HepG2 (cell line): ENCODE data around the gene TECTB. TPM values are rescaled to one million over a fixed set of nuclear protein-coding genes. Genes with fewer than 3 reads are reported as not detected.

Source experiments
- ATAC-seq: fragments of 200-7000 bp; cut with Tn5 transposase; 3 replicates; pipeline ENCODE4 v1.9.1; 2020; ENCODE audit warnings: mild to moderate bottlenecking, moderate library complexity
- BruUV-seq: library from RNA; stranded (reverse); fragments of 400-500 nt; replicated peaks from 2 replicates; lab custom pipeline; 2021; lab: Mats Ljungman, UMichigan
- CTCF ChIA-PET: fragments of 300-600 bp; formaldehyde crosslinking; extraction: SDS; loops from one replicate; lab custom pipeline; 2021; ENCODE audit warnings: low total read pairs, inconsistent platforms, low intra/inter-chr PET ratio; lab: Yijun Ruan, JAX
- POLR2A ChIA-PET: fragments of 350-600 bp; sonication (Branson Sonifier 250); formaldehyde crosslinking; loops from one replicate; lab custom pipeline; 2020; ENCODE audit warnings: antibody characterized with exemption, inconsistent platforms; lab: Yijun Ruan, JAX
- DNase-seq: peaks from one replicate; pipeline ENCODE4 v3.0.0-alpha.2; 2015; ENCODE audit warnings: low spot score
- FAIRE-seq: peaks from 3 replicates; lab custom pipeline; 2011; peaks lifted over from hg19 to GRCh38; lab: Jason Lieb, UNC
- H2AFZ ChIP-seq: one replicate; pipeline ENCODE4 v1.6.1; 2011; ENCODE audit warnings: low read length, inconsistent platforms
- H3K27ac ChIP-seq: fragments of 300-600 bp; 3 replicates; pipeline ENCODE4 v1.8.0; 2011; ENCODE audit warnings: mixed run types, mild to moderate bottlenecking, mixed read lengths, low read length, inconsistent platforms; ENCODE audit not compliant: insufficient read depth; ENCODE audit errors: extremely low read length
- H3K27me3 ChIP-seq, 2 experiments: fragments of 200-600 bp in 1 of 2; 2 replicates in 1 of 2; 3 replicates in 1 of 2; pipeline versions ENCODE4 v1.6.0 to v1.8.0; 2011; ENCODE audit warnings: low read length in 2 of 2, mild to moderate bottlenecking in 2 of 2, moderate library complexity in 2 of 2, inconsistent platforms in 1 of 2; ENCODE audit not compliant: insufficient read depth in 2 of 2, control insufficient read depth in 1 of 2
- H3K36me3 ChIP-seq, 2 experiments: fragments of 200-600 bp in 1 of 2; replicated peaks in 1 of 2; 2 replicates in 1 of 2; 3 replicates in 1 of 2; pipeline versions ENCODE4 v1.5.1 to v1.8.0; 2011; ENCODE audit warnings: low read length in 2 of 2, inconsistent platforms in 1 of 2; ENCODE audit not compliant: insufficient read depth in 2 of 2, control insufficient read depth in 1 of 2
- H3K4me1 ChIP-seq: 2 replicates; pipeline ENCODE4 v1.5.1; 2012; ENCODE audit warnings: low read length, inconsistent platforms; ENCODE audit not compliant: insufficient read depth
- H3K4me2 ChIP-seq: 2 replicates; pipeline ENCODE4 v1.6.0; 2011; ENCODE audit warnings: low read depth, low read length, inconsistent platforms
- H3K4me3 ChIP-seq, 3 experiments: fragments of 200-600 bp in 1 of 3; sonication (generic), shearing (Covaris generic) in 1 of 3; replicated peaks in 1 of 3; 2 replicates each; pipeline ENCODE4 v1.5.1; 2011 to 2016; ENCODE audit warnings: low read length in 3 of 3, inconsistent platforms in 2 of 3, low read depth in 2 of 3, mild to moderate bottlenecking in 2 of 3, control low read depth in 1 of 3, mixed read lengths in 1 of 3; ENCODE audit not compliant: insufficient read depth in 1 of 3
- H3K79me2 ChIP-seq: one replicate; pipeline ENCODE4 v1.6.1; 2011; ENCODE audit warnings: low read length, inconsistent platforms; ENCODE audit not compliant: insufficient read depth
- H3K9ac ChIP-seq: 2 replicates; pipeline ENCODE4 v1.6.0; 2011; ENCODE audit warnings: mild to moderate bottlenecking, low read depth, low read length, inconsistent platforms; ENCODE audit not compliant: insufficient read depth
- H3K9me3 ChIP-seq: 2 replicates; pipeline ENCODE4 v1.5.1; 2012; ENCODE audit warnings: mild to moderate bottlenecking, low read length
- H4K20me1 ChIP-seq: 2 replicates; pipeline ENCODE4 v1.6.0; 2011; ENCODE audit warnings: inconsistent platforms, mild to moderate bottlenecking, low read length, moderate library complexity; ENCODE audit not compliant: insufficient read depth
- CBFB ChIP-seq: sonication (generic); formaldehyde crosslinking; IDR thresholded peaks from 2 replicates; pipeline ENCODE4 v1.4.0; 2020; ENCODE audit warnings: missing genetic modification reagents
- DMAP1 ChIP-seq: IDR thresholded peaks from 2 replicates; pipeline ENCODE4 v1.6.1; 2016
- EP300 ChIP-seq, 3 experiments: sonication (generic) in 1 of 3; formaldehyde crosslinking in 1 of 3; IDR thresholded peaks; 2 replicates each; pipeline versions ENCODE4 v1.5.1 to v1.6.1; 2011 to 2020; ENCODE audit warnings: low read depth in 2 of 3, low read length in 2 of 3, borderline replicate concordance in 1 of 3, improper control_type of control experiment in 1 of 3, mild to moderate bottlenecking in 1 of 3, missing genetic modification reagents in 1 of 3, moderate library complexity in 1 of 3
- KAT8 ChIP-seq: IDR thresholded peaks from 2 replicates; pipeline ENCODE4 v1.6.1; 2016; ENCODE audit warnings: missing genetic modification reagents, missing compliant biosample characterization
- NCOA1 ChIP-seq: sonication (generic); formaldehyde crosslinking; IDR thresholded peaks from 2 replicates; pipeline ENCODE4 v1.9.0; 2021; ENCODE audit warnings: missing genetic modification reagents
- PRPF4 ChIP-seq: fragments of 200-400 bp; formaldehyde crosslinking; IDR thresholded peaks from 2 replicates; pipeline ENCODE4 v1.6.1; 2016; ENCODE audit warnings: low read length, low read depth; ENCODE audit not compliant: poor library complexity, severe bottlenecking
- SNAI1 ChIP-seq: sonication (generic); formaldehyde crosslinking; IDR thresholded peaks from 2 replicates; pipeline ENCODE4 v1.5.0; 2020; ENCODE audit warnings: mild to moderate bottlenecking, missing genetic modification reagents, borderline replicate concordance
- TGIF2 ChIP-seq: IDR thresholded peaks from 2 replicates; pipeline ENCODE4 v1.6.1; 2016; ENCODE audit warnings: control low read depth, missing compliant biosample characterization
- THYN1 ChIP-seq: sonication (generic); formaldehyde crosslinking; IDR thresholded peaks from 2 replicates; pipeline ENCODE4 v1.8.1; 2023; ENCODE audit warnings: low read depth, mild to moderate bottlenecking, moderate library complexity, missing genetic modification reagents, borderline replicate concordance
- YEATS4 ChIP-seq: sonication (generic); formaldehyde crosslinking; IDR thresholded peaks from 2 replicates; pipeline ENCODE4 v1.4.0; 2020; ENCODE audit warnings: missing genetic modification reagents, borderline replicate concordance
- ZBTB21 ChIP-seq: sonication (generic); formaldehyde crosslinking; IDR thresholded peaks from 2 replicates; pipeline ENCODE4 v1.4.0; 2020; ENCODE audit warnings: missing genetic modification reagents
- ZNF468 ChIP-seq: sonication (generic); formaldehyde crosslinking; IDR thresholded peaks from 2 replicates; pipeline ENCODE4 v1.8.0; 2022; ENCODE audit warnings: mild to moderate bottlenecking, moderate library complexity, missing genetic modification reagents
- ZNF883 ChIP-seq: sonication (generic); formaldehyde crosslinking; IDR thresholded peaks from 2 replicates; pipeline ENCODE4 v1.5.1; 2020; ENCODE audit warnings: mild to moderate bottlenecking, missing genetic modification reagents; ENCODE audit errors: not compliant biosample characterization
- WGBS: methylation state at CpG from one replicate; pipeline ENCODE4 v1.1.6; 2017; ENCODE audit warnings: low lambda C conversion rate; 5-methylcytosine and 5-hydroxymethylcytosine counted together
- in situ Hi-C: cut with HindIII; loops from 2 replicates; pipeline ENCODE4 v1.10.0; 2017; ENCODE audit warnings: low pct_unique_long_range_greater_than_20kb; ENCODE audit not compliant: extremely low pct_ligation_motif_present
- intact Hi-C: fragments of 100-400 bp; cut with micrococcal nuclease; formaldehyde crosslinking; loops from one replicate; pipeline ENCODE4 v1.10.0; 2022; ENCODE audit not compliant: unreplicated experiment
- polyA plus RNA-seq, 8 experiments: library from polyadenylated mRNA; depleted of rRNA in 3 of 8; stranded (reverse) in 7 of 8; unstranded in 1 of 8; fragments of >200 nt; fragmentation: Illumina TruSeq in 4 of 8; extraction: Trizol in 4 of 8; gene quantifications; 2 replicates each; pipeline versions ENCODE4 v1.2.1 to v1.2.3, GENCODE V29; 2011 to 2016; ENCODE audit warnings: low read depth in 4 of 8, missing spikeins in 1 of 8, mixed read lengths in 1 of 8; ENCODE audit not compliant: insufficient read depth in 1 of 8
- total RNA-seq, 5 experiments: library from RNA; depleted of rRNA; stranded (reverse); fragments of >200 nt; fragmentation: Illumina TruSeq; extraction: Trizol; gene quantifications; 2 replicates each; pipeline ENCODE4 v1.2.3, GENCODE V29; 2016; ENCODE audit warnings: low read depth in 1 of 5

Gene TECTB
- total and polyA plus RNA-seq, 2 of the 13 experiments (the other 11 are each of a cell fraction or from before 2014, with no cell fraction given), result 0.78 to 1.8 TPM

- TF ChIP-seq KAT8 (CRISPR knock-in tag), result no peak
- TF ChIP-seq SNAI1 (CRISPR knock-in tag), result no peak
- TF ChIP-seq CBFB, result no peak
- TF ChIP-seq YEATS4 (CRISPR knock-in tag), result no peak
- no peak for TF ChIP-seq EP300 (IDR thresholded peaks at IDR 0.05; ENCODE audit: low read depth in 2 of 2, low read length in 2 of 2)
- TF ChIP-seq EP300 (CRISPR knock-in tag; IDR thresholded peaks at IDR 0.05; ENCODE audit: borderline replicate concordance), result no peak
Observed at GRCh38 chr10:112241651-112242341, 41.4 kb upstream of the TECTB start (continued).

- Histone ChIP-seq H3K27me3 (no peaks in the 10 kb centered on the region), H3K4me3 (no peak overlapping the region), H3K79me2 (no peaks in the 10 kb centered on the region), H3K9ac (no peak overlapping the region), H3K9me3 (no peaks in the 10 kb centered on the region), H3K27ac (no peak overlapping the region), H3K36me3 (no peaks in the 10 kb centered on the region), H4K20me1 (no peaks in the 10 kb centered on the region), H2AFZ (no peak overlapping the region), H3K4me1 (no peaks in the 10 kb centered on the region), H3K4me2 (no peak overlapping the region)
- WGBS, result 100% methylated on average over 2 of the region's 2 CpGs
- ChIA-PET CTCF (no interaction called here), POLR2A (interaction anchor here (1.1 kb wide), 1 partner anchor 17 kb away, joined by 4 read pairs; no protein-coding TSS in a partner anchor)
- FAIRE-seq, result no peak
- intact Hi-C loops, result no loop called here
- in situ Hi-C loops, result no loop called here
- TF ChIP-seq ZBTB21 (no peak), DMAP1 (CRISPR knock-in tag) (no peak), NCOA1 (CRISPR knock-in tag) (no peak), PRPF4 (no peak), THYN1 (CRISPR knock-in tag) (no peak), ZNF883 (CRISPR knock-in tag) (no peak), TGIF2 (CRISPR knock-in tag) (no peak), ZNF468 (CRISPR knock-in tag) (no peak)
- no peak for ATAC-seq
- no peak for DNase-seq
- BruUV-seq, result no TSS peak
Observed at GRCh38 chr10:112242769-112243168, 40.4 kb upstream of the TECTB start.
